HG03521 (cell line): ENCODE measurements around the gene ZBTB22.
"Not testable (repeated sequence)": the region's sequence is repeated elsewhere in the genome, so short reads cannot be mapped to it uniquely, and the experiment has no call there.

Source experiments
- ATAC-seq: cut with Tn5 transposase; IDR thresholded peaks from one replicate; pipeline ENCODE4 v1.9.1; 2021; ENCODE audit warnings: mild to moderate bottlenecking, moderate library complexity; ENCODE audit not compliant: unreplicated experiment

The ZBTB22 gene

GRCh38 chr6:33304216-33304615, 13.3 kb downstream of the ZBTB22 start:
- no peak for ATAC-seq

GRCh38 chr6:33301877-33302276, 15.7 kb downstream of the ZBTB22 start:
- ATAC-seq, result no peak

- peak; percentile 52 for ATAC-seq
Observed at GRCh38 chr6:33299237-33299944, 18.2 kb downstream of the ZBTB22 start.

GRCh38 chr6:33298773-33299236, 18.7 kb downstream of the ZBTB22 start, which contains the start of gene RGL2:
Gene RGL2, minus strand, starts transcription at chr6:33298942. Its CDS starts 332 bp downstream, at chr6:33298610.
- peak; percentile 23 for ATAC-seq

GRCh38 chr6:33297956-33298772, 19.4 kb downstream of the ZBTB22 start:
- ATAC-seq, result peak; percentile 16

- ATAC-seq, result no peak
Observed at GRCh38 chr6:33297406-33297955, 20.1 kb downstream of the ZBTB22 start.

- ATAC-seq, result no peak
Observed at GRCh38 chr6:33296797-33297405, 20.6 kb downstream of the ZBTB22 start.

GRCh38 chr6:33295621-33296369, 21.7 kb downstream of the ZBTB22 start:
- ATAC-seq, result no peak

- ATAC-seq, result no peak
Observed at GRCh38 chr6:33294086-33294823, 23.3 kb downstream of the ZBTB22 start.

GRCh38 chr6:33292996-33293682, 24.4 kb downstream of the ZBTB22 start:
- no peak for ATAC-seq

GRCh38 chr6:33290459-33290858, 27.1 kb downstream of the ZBTB22 start:
- no peak for ATAC-seq

- ATAC-seq, result no peak
Observed at GRCh38 chr6:33289784-33290315, 27.7 kb downstream of the ZBTB22 start.

- ATAC-seq, result peak; percentile 76
Observed at GRCh38 chr6:33288921-33289783, 28.4 kb downstream of the ZBTB22 start, which contains the start of the genes PFDN6 and WDR46. Gene PFDN6, plus strand, starts transcription at chr6:33289601. Its CDS starts 256 bp downstream, at chr6:33289857. Gene WDR46, minus strand, starts transcription at chr6:33289239. Its CDS starts 69 bp downstream, at chr6:33289170.

GRCh38 chr6:33288141-33288920, 29.2 kb downstream of the ZBTB22 start:
- no peak for ATAC-seq

GRCh38 chr6:33286946-33287914, 30.3 kb downstream of the ZBTB22 start:
- no peak for ATAC-seq

- not testable (repeated sequence) for ATAC-seq
Observed at GRCh38 chr6:33285214-33285613, 32.3 kb downstream of the ZBTB22 start.
